Osteoblast (primary cell): ENCODE results near the gene IQCH. TPM values are rescaled to one million over a fixed set of nuclear protein-coding genes. Genes with fewer than 3 reads are reported as not detected.

Source experiments
- DNase-seq: peaks from one replicate; pipeline ENCODE4 v3.0.0; 2011; ENCODE audit warnings: low spot score, mixed read lengths; ENCODE audit not compliant: insufficient read length; ENCODE audit errors: missing footprints
- H2AFZ ChIP-seq: 2 replicates; pipeline ENCODE4 v1.6.0; 2011; ENCODE audit warnings: mild to moderate bottlenecking, low read length
- H3K27ac ChIP-seq: 2 replicates; pipeline ENCODE4 v1.5.1; 2011; ENCODE audit warnings: mild to moderate bottlenecking, low read depth, low read length, moderate library complexity
- H3K27me3 ChIP-seq: 2 replicates; pipeline ENCODE4 v1.6.0; 2012; ENCODE audit warnings: mild to moderate bottlenecking, control low read depth, inconsistent platforms, low read length, moderate library complexity; ENCODE audit not compliant: insufficient read depth
- H3K36me3 ChIP-seq: 2 replicates; pipeline ENCODE4 v1.5.1; 2011; ENCODE audit warnings: mild to moderate bottlenecking, low read length, control low read depth, moderate library complexity; ENCODE audit not compliant: insufficient read depth
- H3K4me1 ChIP-seq: 2 replicates; pipeline ENCODE4 v1.5.1; 2011; ENCODE audit warnings: mild to moderate bottlenecking, low read length, control low read depth, moderate library complexity; ENCODE audit not compliant: insufficient read depth
- H3K4me2 ChIP-seq: 2 replicates; pipeline ENCODE4 v1.6.0; 2011; ENCODE audit warnings: mild to moderate bottlenecking, low read length; ENCODE audit not compliant: insufficient read depth
- H3K4me3 ChIP-seq: fragments of 200-600 bp; sonication (generic); 3 replicates; pipeline ENCODE4 v1.5.1; 2012; ENCODE audit warnings: mild to moderate bottlenecking, low read length, inconsistent platforms; ENCODE audit not compliant: insufficient read depth
- H3K79me2 ChIP-seq: 2 replicates; pipeline ENCODE4 v1.6.0; 2012; ENCODE audit warnings: mild to moderate bottlenecking, low read length, control low read depth, inconsistent platforms; ENCODE audit not compliant: insufficient read depth
- H3K9me3 ChIP-seq: 2 replicates; pipeline ENCODE4 v1.5.1; 2011; ENCODE audit warnings: low read depth, low read length, control low read depth
- H4K20me1 ChIP-seq: 2 replicates; pipeline ENCODE4 v1.6.0; 2012; ENCODE audit warnings: mild to moderate bottlenecking, low read length, control low read depth; ENCODE audit not compliant: insufficient read depth
- total RNA-seq: library from RNA; depleted of rRNA; stranded (reverse); fragments of >200 nt; gene quantifications from 2 replicates; pipeline ENCODE4 v1.2.3, GENCODE V29; 2012
- TF ChIP-seq, protein P1 (sequence below): IDR thresholded peaks from 2 replicates; pipeline ENCODE4 v1.5.1; 2011; ENCODE audit warnings: mild to moderate bottlenecking, low read depth, low read length, moderate library complexity; ENCODE audit errors: extremely low read depth

IQCH gene
- total RNA-seq, 1 donor: 5.8 TPM

DNA sequence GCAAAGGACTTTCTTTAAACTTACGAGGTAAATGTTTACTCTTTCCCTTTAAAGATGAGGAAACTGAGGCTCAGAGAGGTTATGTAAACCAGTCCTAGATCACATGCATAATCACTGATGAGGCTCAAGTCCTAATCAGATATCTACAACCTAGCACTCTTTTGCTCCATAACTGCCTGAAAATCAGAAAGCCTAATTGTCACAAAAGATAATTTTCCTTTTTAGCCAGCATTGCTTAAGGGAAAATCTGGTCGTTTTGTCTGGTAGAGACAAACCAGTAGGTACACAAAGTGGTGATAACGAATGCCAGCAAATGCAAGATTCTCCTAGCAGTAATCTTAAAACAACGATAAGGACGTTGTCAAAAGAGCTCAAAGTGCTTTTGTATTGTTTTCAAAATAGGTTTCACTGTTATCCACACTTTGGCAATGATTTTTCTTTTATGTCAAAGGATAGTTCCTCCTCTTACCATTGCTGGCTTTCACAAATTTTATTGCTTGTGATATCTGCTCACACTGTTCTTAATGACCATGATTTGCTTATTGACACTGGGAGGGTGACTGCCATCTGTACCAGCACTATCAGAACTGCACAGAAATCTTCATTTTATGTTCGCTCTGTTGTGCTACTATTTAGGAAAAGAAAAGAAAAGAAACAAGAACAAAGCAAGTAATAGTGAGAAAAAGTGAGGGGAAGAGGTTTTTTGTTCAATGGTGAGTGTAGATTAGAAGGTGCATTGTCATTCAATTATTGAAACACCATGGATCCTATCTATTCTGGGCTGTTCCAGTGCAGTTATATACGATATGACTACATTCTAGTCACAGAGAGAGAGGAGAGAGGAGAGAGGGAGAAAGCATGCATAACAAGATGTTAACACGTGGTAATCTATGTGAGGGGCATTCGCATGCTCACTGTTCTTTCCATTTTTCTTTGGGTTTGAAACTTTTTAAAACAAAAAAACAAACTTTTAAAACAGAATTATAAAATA is 13.7 kb downstream of the IQCH start:
- Histone ChIP-seq H2AFZ (no peak overlapping the region), H3K27me3 (no peaks in the 10 kb centered on the region), H3K9me3 (no peaks in the 10 kb centered on the region), H4K20me1 (no peaks in the 10 kb centered on the region), H3K4me2 (no peak overlapping the region), H3K36me3 (no peaks in the 10 kb centered on the region), H3K4me1 (no peaks in the 10 kb centered on the region), H3K27ac (no peak overlapping the region), H3K4me3 (no peak overlapping the region), H3K79me2 (no peaks in the 10 kb centered on the region)
- DNase-seq: no peak
- TF ChIP-seq, protein P1, sequence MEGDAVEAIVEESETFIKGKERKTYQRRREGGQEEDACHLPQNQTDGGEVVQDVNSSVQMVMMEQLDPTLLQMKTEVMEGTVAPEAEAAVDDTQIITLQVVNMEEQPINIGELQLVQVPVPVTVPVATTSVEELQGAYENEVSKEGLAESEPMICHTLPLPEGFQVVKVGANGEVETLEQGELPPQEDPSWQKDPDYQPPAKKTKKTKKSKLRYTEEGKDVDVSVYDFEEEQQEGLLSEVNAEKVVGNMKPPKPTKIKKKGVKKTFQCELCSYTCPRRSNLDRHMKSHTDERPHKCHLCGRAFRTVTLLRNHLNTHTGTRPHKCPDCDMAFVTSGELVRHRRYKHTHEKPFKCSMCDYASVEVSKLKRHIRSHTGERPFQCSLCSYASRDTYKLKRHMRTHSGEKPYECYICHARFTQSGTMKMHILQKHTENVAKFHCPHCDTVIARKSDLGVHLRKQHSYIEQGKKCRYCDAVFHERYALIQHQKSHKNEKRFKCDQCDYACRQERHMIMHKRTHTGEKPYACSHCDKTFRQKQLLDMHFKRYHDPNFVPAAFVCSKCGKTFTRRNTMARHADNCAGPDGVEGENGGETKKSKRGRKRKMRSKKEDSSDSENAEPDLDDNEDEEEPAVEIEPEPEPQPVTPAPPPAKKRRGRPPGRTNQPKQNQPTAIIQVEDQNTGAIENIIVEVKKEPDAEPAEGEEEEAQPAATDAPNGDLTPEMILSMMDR: no peak

DNA sequence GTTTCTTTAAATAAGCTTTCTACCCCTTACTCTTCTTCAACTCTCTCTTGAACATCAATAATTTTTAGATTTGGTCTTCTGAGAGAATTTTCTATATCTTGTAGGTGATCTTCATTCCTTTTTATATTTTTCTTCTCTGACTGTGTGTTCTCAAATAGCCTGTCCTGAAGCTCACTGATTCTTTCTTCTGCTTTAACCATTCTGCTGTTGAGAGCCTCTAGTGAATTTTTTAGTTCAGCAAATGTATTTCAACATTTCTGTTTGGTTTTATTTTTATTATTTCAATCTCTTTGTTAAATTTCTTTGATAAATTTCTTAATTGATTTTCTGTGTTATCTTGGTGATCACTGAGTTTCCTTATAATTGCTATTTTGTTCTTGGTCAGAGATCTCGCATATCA is 19.6 kb downstream of the IQCH start:
- H3K36me3 ChIP-seq: no peaks in the 10 kb centered on the region
- H3K4me2 ChIP-seq: no peak overlapping the region
- H3K27ac ChIP-seq: no peak overlapping the region
- H3K79me2 ChIP-seq: no peaks in the 10 kb centered on the region
- no peak overlapping the region for H3K4me3 ChIP-seq
- H3K4me1 ChIP-seq: no peaks in the 10 kb centered on the region
- H2AFZ ChIP-seq: no peak overlapping the region
- H3K27me3 ChIP-seq: no peaks in the 10 kb centered on the region
- H4K20me1 ChIP-seq: no peaks in the 10 kb centered on the region
- H3K9me3 ChIP-seq: no peaks in the 10 kb centered on the region
- DNase-seq: no peak
- TF ChIP-seq, protein P1: no peak

DNA sequence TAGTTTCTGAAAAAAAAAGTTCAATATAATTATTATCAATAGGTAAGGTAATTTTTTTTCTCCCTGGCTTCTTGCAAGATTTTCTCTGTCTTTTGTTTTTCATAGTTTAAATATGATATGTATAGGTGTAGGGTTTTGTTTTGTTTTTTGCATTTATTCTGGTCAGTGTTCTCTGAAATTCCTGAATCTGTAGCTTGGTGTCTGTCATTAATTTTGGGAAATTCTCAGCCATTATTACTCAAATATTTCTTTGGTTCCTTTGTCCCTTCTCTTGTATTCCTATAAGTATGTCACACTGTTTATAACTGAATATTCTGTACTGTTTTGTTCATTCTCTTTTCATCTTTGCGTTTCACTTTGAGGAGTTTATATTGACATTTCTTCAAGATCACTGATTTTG is 22.1 kb downstream of the IQCH start:
- no peak for DNase-seq
- H3K79me2 ChIP-seq: no peaks in the 10 kb centered on the region
- no peak overlapping the region for H3K27ac ChIP-seq
- TF ChIP-seq, protein P1: no peak
- H3K36me3 ChIP-seq: no peaks in the 10 kb centered on the region
- no peaks in the 10 kb centered on the region for H3K4me1 ChIP-seq
- H3K27me3 ChIP-seq: no peaks in the 10 kb centered on the region
- H2AFZ ChIP-seq: no peak overlapping the region
- H3K9me3 ChIP-seq: no peaks in the 10 kb centered on the region
- no peak overlapping the region for H3K4me3 ChIP-seq
- no peak overlapping the region for H3K4me2 ChIP-seq
- H4K20me1 ChIP-seq: no peaks in the 10 kb centered on the region

DNA sequence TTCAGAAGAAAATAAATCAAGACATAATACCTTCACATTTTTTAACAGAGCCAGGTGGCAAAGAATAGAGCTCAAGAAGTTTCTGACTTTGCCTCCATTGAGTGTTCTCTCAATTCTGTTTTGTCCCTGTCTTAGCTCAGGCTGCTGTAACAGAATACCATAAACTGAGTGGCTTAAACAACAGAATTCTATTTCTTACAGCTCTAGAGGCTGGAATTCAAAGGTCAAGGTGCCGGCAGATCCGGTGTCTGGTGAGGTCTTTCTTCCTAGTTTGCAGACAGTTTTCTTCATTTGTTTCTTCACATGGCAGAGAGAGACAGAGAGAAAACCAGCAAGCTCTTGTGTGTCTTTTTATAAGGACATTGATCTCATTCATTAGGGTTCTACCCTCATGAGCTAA is 25.6 kb downstream of the IQCH start:
- Histone ChIP-seq H3K36me3 (no peaks in the 10 kb centered on the region), H3K27ac (no peak overlapping the region), H3K4me1 (no peaks in the 10 kb centered on the region), H3K9me3 (no peaks in the 10 kb centered on the region), H3K27me3 (no peaks in the 10 kb centered on the region), H3K79me2 (no peaks in the 10 kb centered on the region), H3K4me3 (no peak overlapping the region), H4K20me1 (no peaks in the 10 kb centered on the region), H2AFZ (no peak overlapping the region), H3K4me2 (no peak overlapping the region)
- TF ChIP-seq, protein P1: no peak
- no peak for DNase-seq
